HG02610 (cell line): ENCODE results near the gene ADPRH.

Experiments
- ATAC-seq: cut with Tn5 transposase; IDR thresholded peaks from one replicate; pipeline ENCODE4 v1.9.1; 2021; ENCODE audit warnings: mild to moderate bottlenecking, moderate library complexity; ENCODE audit not compliant: unreplicated experiment

The ADPRH gene

GRCh38 chr3:119627461-119627860 lies 48.2 kb downstream of the ADPRH start:
- ATAC-seq: no peak

DNA sequence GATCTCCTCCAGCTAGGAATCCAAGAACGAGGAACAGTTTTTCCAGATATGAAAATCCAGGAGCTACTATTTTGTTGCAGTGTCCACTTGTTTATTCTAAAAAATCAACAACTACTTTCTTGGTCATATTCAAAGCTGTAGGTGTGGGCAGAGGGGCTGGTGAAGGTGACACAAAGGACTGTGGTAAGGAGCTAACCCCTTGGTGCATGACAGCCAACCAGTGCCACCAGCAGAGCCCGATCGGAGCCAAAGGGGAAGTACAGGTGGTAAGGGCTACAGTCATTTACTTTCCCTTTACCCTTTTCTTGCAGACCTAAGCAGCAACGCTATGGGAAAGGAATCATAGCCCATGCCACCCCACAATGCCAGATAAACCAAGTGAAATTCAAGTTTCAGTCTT lies 49.1 kb downstream of the ADPRH start:
- peak; percentile 62 for ATAC-seq

DNA sequence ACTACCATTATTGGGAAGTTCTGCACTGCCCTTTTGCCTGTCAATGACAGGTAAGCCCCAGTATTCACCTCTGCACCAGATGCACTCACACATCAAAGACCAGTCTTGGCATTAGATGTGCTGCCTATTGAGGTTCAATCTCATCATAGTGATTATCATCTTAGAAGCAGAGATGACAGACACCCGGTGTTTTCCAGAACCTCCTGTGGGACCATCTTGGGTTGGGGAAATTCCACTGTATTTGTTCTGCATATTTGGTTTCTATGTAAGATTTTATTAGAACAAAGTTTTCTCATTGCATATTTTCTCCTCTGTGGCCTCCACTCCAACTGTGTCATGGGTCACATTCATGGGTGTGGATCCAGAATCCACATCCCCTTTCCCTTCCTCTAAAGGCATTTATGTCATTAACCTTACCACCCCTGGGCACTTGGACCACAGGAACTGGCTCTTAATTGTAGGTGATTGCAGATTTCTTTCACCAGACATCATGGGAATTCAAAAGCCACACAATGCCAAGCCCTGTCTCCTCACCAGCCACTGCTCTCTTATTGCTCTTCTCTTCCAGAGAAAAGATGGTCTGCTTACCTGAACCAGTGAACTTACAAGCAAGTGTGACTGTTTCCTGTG lies 49.6 kb downstream of the ADPRH start:
- ATAC-seq: peak; percentile 49

DNA sequence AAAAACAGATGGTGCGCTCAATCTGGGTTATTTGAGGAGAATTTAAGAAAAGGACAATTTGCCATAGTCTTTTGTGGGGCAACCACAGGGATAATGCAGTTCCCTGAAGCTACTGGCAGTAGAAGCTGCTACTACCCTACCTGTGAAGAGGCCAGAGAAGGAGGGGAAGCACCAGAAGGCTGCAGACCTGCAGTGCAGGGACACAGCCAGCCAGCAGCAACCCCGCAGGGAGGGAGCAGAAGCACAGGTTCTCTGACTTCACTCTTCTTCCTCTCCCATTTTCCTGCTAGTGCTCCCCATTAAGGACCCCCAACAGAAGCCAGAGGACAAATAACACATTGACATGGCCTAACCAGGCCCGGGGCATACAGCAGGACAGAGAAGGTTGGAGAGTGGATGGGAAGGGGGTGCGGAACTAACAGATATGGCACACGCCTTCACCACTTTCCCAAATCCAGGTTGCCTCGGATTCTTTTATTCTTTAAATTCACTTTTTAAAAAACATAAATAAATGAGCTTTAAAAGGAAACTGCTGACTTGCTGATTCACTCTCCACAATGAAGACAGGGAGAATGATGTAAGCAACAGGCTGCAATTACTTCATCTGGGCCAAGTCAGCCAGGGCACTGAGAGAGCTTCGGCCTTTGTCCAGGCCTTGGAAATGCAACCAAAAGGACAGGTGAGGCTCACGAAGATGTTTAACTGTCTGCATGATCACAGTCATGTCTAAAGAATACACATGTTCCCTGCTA lies 51.0 kb downstream of the ADPRH start:
- no peak for ATAC-seq

- ATAC-seq: no peak
Observed at GRCh38 chr3:119630880-119631329, 51.6 kb downstream of the ADPRH start.

GRCh38 chr3:119631516-119631915 lies 52.2 kb downstream of the ADPRH start:
- no peak for ATAC-seq

DNA sequence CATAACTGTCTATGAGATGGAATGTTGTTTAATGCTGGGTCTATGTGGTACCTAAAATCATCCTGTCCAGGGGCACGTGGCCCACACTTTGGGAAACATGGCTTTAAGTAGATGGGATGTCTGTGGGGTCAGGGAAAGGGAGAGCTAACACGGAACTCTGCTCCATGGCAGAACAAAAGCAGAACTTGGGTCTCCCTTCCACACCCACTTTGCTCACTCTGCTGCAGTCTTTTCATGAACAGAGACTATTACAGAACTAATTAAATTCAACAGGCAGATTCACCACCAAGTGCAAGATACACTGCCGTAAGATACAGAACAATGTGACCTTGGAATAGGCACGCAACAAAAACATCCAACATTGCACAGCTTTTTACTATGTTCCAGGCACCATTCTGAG lies 52.9 kb downstream of the ADPRH start:
- ATAC-seq: no peak

DNA sequence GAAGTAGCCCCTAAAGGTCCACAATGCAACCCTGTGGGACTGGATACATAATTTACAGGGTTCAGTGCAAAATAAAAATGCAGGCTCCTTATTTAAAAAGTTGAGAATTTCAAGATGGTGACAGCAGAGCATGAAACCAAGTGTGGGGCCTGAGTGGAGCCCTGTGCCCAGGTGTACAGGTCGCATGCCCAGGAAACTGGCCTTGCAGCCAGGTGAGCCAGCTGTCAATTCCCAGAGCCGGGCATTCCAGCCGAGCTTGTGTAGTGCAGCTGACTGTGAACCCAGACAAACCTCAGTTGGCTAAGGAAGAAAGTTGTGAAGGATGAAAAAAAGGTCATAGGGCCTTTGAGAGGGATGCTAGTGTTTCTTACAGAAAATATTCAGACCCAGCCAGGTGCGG lies 53.5 kb downstream of the ADPRH start:
- ATAC-seq: no peak

- ATAC-seq: no peak
Observed at GRCh38 chr3:119635719-119636118, 56.4 kb downstream of the ADPRH start.

DNA sequence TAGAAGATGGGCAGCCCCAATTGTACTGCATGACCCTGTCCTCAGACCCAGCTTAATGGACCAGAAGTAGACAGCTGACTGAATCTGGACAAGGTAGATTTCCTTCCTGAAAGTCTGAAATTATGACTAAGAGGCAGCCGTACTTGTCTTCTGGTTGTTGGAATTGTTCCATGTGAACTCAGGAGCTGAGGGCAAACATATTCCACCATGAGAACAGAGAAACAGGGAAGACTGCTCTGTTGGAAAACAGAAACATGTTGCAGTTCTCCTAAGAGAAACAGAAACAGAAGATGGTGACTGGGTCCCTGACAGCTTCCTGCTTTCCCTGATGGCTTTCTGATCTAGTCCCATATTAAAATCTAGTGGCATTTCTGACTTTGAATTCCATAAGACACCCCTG lies 57.0 kb downstream of the ADPRH start:
- ATAC-seq: no peak

GRCh38 chr3:119636891-119637611 lies 57.8 kb downstream of the ADPRH start:
- no peak for ATAC-seq

DNA sequence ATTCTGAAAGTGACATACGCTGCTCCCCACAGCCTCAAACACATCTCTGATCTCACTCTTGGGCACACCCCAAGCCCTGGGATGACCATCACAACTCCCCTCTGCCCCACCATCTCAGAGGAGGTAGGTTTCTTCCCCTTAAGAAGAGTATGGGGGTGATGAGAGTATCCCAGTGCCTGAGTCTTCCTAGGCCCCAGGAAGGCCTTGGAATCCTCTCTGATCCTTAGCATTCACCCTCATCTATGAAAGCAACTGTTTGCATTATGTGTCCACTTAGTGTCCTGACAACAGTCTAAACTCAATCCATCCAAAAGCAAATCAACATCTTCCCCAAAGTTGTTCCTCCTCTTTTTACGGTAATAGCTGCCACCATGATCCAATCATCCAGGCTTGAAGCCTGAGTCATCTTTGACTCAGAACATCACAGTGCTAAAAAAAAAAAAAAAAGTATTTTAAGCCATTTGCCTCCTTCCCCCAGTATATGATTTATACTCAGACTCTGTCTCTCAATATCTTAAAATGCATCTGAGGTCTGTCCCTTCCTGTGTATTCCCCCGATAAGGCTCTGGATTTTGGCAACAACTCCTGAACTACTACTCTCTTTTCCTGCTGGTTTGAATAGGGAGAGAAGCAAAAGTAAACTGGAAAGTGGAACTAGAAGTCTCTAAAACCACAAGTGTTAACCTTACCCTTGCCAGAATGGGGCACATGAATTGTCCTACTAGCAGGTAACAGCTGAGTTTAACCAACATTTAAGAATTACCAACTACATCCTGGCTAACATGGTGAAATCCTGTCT lies 58.6 kb downstream of the ADPRH start:
- ATAC-seq: peak; percentile 26
